CD4-positive, alpha-beta T cell (primary cell): Measurements from ENCODE around the gene DNAJC15. TPM values are rescaled to one million over a fixed set of nuclear protein-coding genes. Genes with fewer than 3 reads are reported as not detected.

Experiments
- ATAC-seq: fragments of 200-7000 bp; cut with Tn5 transposase; one replicate; pipeline ENCODE4 v1.10.0; 2022; ENCODE audit warnings: mild to moderate bottlenecking; ENCODE audit not compliant: poor library complexity
- CTCF ChIA-PET: fragments of 350-600 bp; sonication (Branson Sonifier 250); formaldehyde crosslinking; loops from one replicate; lab custom pipeline; 2021; ENCODE audit warnings: antibody characterized with exemption, inconsistent platforms; lab: Charles Lee
- POLR2A ChIA-PET: fragments of 350-600 bp; sonication (Branson Sonifier 250); formaldehyde crosslinking; loops from one replicate; lab custom pipeline; 2021; ENCODE audit warnings: antibody characterized with exemption, inconsistent platforms; lab: Charles Lee
- DNase-seq, 14 experiments: peaks; one replicate each; pipeline ENCODE4 v3.0.0-alpha.2; 2013 to 2020; ENCODE audit warnings: mixed read lengths in 2 of 14
- H3K27ac ChIP-seq, 2 donors: one replicate each; pipeline versions ENCODE4 v1.5.1 to v1.7.0; 2013; ENCODE audit warnings: low read length in 2 of 2, low read depth in 1 of 2, mild to moderate bottlenecking in 1 of 2
- H3K27me3 ChIP-seq, 2 experiments: 1 replicate in 1 of 2; 2 replicates in 1 of 2; pipeline versions ENCODE4 v1.6.1 to v1.7.0; 2013; ENCODE audit warnings: low read length in 2 of 2, control low read depth in 1 of 2, mild to moderate bottlenecking in 1 of 2, moderate library complexity in 1 of 2; ENCODE audit not compliant: insufficient read depth in 2 of 2, control insufficient read depth in 1 of 2
- H3K36me3 ChIP-seq: one replicate; pipeline ENCODE4 v1.6.1; 2013; ENCODE audit warnings: low read length, control low read depth; ENCODE audit not compliant: insufficient read depth
- H3K4me1 ChIP-seq: one replicate; pipeline ENCODE4 v1.6.1; 2013; ENCODE audit warnings: low read length, control low read depth; ENCODE audit not compliant: insufficient read depth
- H3K4me3 ChIP-seq: one replicate; pipeline ENCODE4 v1.5.1; 2013; ENCODE audit warnings: mild to moderate bottlenecking, low read length, moderate library complexity
- H3K9me3 ChIP-seq, 2 experiments: 1 replicate in 1 of 2; 2 replicates in 1 of 2; pipeline versions ENCODE4 v1.6.1 to v1.7.0; 2013; ENCODE audit warnings: low read length in 2 of 2, mild to moderate bottlenecking in 2 of 2, control low read depth in 1 of 2, moderate library complexity in 1 of 2; ENCODE audit not compliant: control insufficient read depth in 1 of 2, insufficient read depth in 1 of 2
- H3K27ac Mint-ChIP-seq: one replicate; pipeline ENCODE4 v1.8.0; 2020; ENCODE audit warnings: mixed read lengths
- H3K27me3 Mint-ChIP-seq: one replicate; pipeline ENCODE4 v1.8.0; 2021; ENCODE audit warnings: mixed read lengths
- H3K36me3 Mint-ChIP-seq: one replicate; pipeline ENCODE4 v1.8.0; 2021; ENCODE audit warnings: low read depth, mixed read lengths
- H3K4me1 Mint-ChIP-seq: one replicate; pipeline ENCODE4 v1.8.0; 2021; ENCODE audit warnings: low read depth, mixed read lengths
- H3K4me3 Mint-ChIP-seq: one replicate; pipeline ENCODE4 v1.8.0; 2020; ENCODE audit warnings: mild to moderate bottlenecking, mixed read lengths
- H3K9me3 Mint-ChIP-seq: one replicate; pipeline ENCODE4 v1.8.0; 2020; ENCODE audit warnings: mixed read lengths
- CTCF ChIP-seq: fragments of 200-600 bp; IDR thresholded peaks from one replicate; pipeline ENCODE4 v1.8.0; 2022; ENCODE audit warnings: antibody characterized with exemption, mild to moderate bottlenecking
- intact Hi-C, 2 experiments: fragments of 100-400 bp; cut with DNase I in 1 of 2; cut with micrococcal nuclease in 1 of 2; formaldehyde crosslinking; loops; one replicate each; pipeline versions ENCODE4 v1.15.1 to v1.9.0; 2023 to 2025; cut with DNase I, micrococcal nuclease
- total RNA-seq, 174 experiments: library from RNA in 2 of 174; stranded (reverse) in 2 of 174; gene quantifications; one replicate each; pipeline ENCODE4 v1.2.3 and lab custom pipeline; 2021 to 2026

DNAJC15 gene
- total RNA-seq, 2 experiments from 2014 or later = 6.8 to 7.6 TPM

DNA sequence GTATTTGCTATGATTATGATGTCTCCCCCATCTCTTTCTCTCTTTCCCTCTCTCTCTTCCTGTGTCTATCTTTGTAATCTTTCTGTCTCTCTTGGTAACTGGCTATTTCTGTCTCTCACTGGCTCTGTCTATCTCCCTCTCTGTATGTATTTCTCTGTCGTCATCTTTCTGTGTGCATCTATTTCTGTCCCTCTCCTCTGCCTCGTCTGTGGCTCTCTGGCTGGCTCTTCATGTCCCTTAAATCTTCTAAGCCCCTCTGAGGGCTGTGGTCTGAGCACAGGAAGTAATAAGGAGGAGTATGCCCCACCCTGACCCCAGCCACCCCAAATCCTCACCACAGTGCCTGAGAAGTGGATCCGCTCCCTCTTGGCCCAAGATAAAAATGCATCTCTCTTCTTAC, 104.4 kb downstream of the DNAJC15 start:
- Histone ChIP-seq H3K9me3 (no peaks in the 10 kb centered on the region), H3K27me3 (peaks cover 0 to 3% of the 10 kb centered on the region in 2 experiments), H3K36me3 (no peaks in the 10 kb centered on the region), H3K27ac (no peak overlapping the region), H3K4me3 (no peak overlapping the region), H3K4me1 (peaks cover 5% of the 10 kb centered on the region)
- CTCF ChIA-PET = no interaction called here
- no peaks in the 10 kb centered on the region for H3K9me3 Mint-ChIP-seq
- no peak for ATAC-seq
- no peak for DNase-seq
- intact Hi-C loops = no loop called here
- H3K27ac Mint-ChIP-seq = no peak overlapping the region
- peaks cover 13% of the 10 kb centered on the region for H3K4me1 Mint-ChIP-seq
- H3K4me3 Mint-ChIP-seq = no peak overlapping the region
- H3K27me3 Mint-ChIP-seq = peaks cover under 1% of the 10 kb centered on the region
- H3K36me3 Mint-ChIP-seq = no peaks in the 10 kb centered on the region
- no peak for TF ChIP-seq CTCF
- POLR2A ChIA-PET = no interaction called here

DNA sequence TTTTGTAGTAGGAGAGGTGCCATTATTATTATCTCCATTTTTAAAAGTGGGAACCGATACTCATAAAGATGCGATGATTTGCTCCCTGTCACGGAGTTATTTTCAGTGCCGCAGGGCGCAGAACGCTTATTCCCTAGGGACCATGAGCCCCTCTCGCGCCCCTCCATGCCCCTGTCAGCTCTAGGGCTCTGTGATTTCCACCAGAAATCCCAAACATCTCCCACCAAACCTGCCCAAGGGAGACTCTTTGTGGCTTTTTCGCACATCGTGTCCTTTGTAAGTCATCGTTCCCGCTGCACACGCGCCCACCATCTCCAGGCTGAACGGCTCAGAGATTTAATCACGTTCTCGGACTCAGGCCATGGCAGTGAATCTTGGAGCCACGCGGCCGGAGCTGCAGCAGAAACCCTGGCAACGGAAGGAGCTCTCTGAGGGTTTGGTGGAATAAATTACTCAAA, 105.1 kb downstream of the DNAJC15 start:
- no peak for ATAC-seq

GRCh38 chr13:43129066-43129465, 105.7 kb downstream of the DNAJC15 start:
- POLR2A ChIA-PET = no interaction called here
- ATAC-seq (no peak), DNase-seq (no peak)
- no peaks in the 10 kb centered on the region for H3K36me3 ChIP-seq
- Mint-ChIP-seq H3K36me3 (no peaks in the 10 kb centered on the region), H3K27ac (no peak overlapping the region), H3K4me3 (no peak overlapping the region), H3K4me1 (peaks cover 13% of the 10 kb centered on the region), H3K9me3 (no peaks in the 10 kb centered on the region), H3K27me3 (peaks cover 12% of the 10 kb centered on the region)
- H3K27ac ChIP-seq = no peak overlapping the region
- intact Hi-C loops = no loop called here
- peaks cover 0 to 2% of the 10 kb centered on the region in 2 experiments for H3K27me3 ChIP-seq
- no peak for TF ChIP-seq CTCF
- H3K4me3 ChIP-seq = no peak overlapping the region
- peaks cover 5% of the 10 kb centered on the region for H3K4me1 ChIP-seq
- H3K9me3 ChIP-seq = no peaks in the 10 kb centered on the region
- CTCF ChIA-PET = no interaction called here

More for the DNA sequence above, 105.1 kb downstream of the DNAJC15 start:
- ChIA-PET POLR2A (no interaction called here), CTCF (no interaction called here)
- peaks cover 5% of the 10 kb centered on the region for H3K4me1 ChIP-seq
- H3K36me3 Mint-ChIP-seq = no peaks in the 10 kb centered on the region
- no peak for TF ChIP-seq CTCF
- intact Hi-C loops = no loop called here
- peaks cover 8% of the 10 kb centered on the region for H3K27me3 Mint-ChIP-seq
- no peak overlapping the region for H3K27ac Mint-ChIP-seq
- H3K9me3 Mint-ChIP-seq = no peaks in the 10 kb centered on the region
- peaks cover 0 to 3% of the 10 kb centered on the region in 2 experiments for H3K27me3 ChIP-seq
- H3K36me3 ChIP-seq = no peaks in the 10 kb centered on the region
- DNase-seq = no peak
- H3K4me1 Mint-ChIP-seq = peaks cover 13% of the 10 kb centered on the region
- no peak overlapping the region for H3K27ac ChIP-seq
- H3K4me3 ChIP-seq = no peak overlapping the region
- no peak overlapping the region for H3K4me3 Mint-ChIP-seq
- no peaks in the 10 kb centered on the region for H3K9me3 ChIP-seq
